A549 (cell line): ENCODE data around the gene PRSS22. TPM values are rescaled to one million over a fixed set of nuclear protein-coding genes. Genes with fewer than 3 reads are reported as not detected.

Source experiments
- ATAC-seq, 2 experiments: fragments of 200-7000 bp in 1 of 2; fragments of >200 bp in 1 of 2; cut with Nextera tagmentation in 1 of 2; cut with Tn5 transposase in 1 of 2; 3 replicates each; pipeline versions ENCODE4 v1.8.0 to v1.9.1; 2018 to 2020; ENCODE audit warnings: mild to moderate bottlenecking in 1 of 2, moderate library complexity in 1 of 2
- CTCF ChIA-PET: fragments of 300-600 bp; sonication (Branson Sonifier 250); formaldehyde crosslinking; extraction: SDS; loops from one replicate; lab custom pipeline; 2021; ENCODE audit warnings: antibody characterized with exemption, inconsistent platforms; lab: Yijun Ruan, JAX
- POLR2A ChIA-PET: fragments of 350-600 bp; formaldehyde crosslinking; extraction: SDS; loops from one replicate; lab custom pipeline; 2021; ENCODE audit warnings: antibody characterized with exemption, inconsistent platforms; lab: Yijun Ruan, JAX
- DNase-seq, 2 experiments: peaks; one replicate each; pipeline versions ENCODE4 v3.0.0 to v3.0.0-alpha.2; 2011 to 2016; ENCODE audit warnings: low read depth in 1 of 2, low spot score in 1 of 2
- FAIRE-seq: peaks from 2 replicates; lab custom pipeline; 2011; peaks lifted over from hg19 to GRCh38; lab: Jason Lieb, UNC
- H3K27ac ChIP-seq, 2 experiments: fragments of >200 bp; sonication (Bioruptor Twin); formaldehyde crosslinking; 3 replicates each; pipeline ENCODE4 v1.5.1; 2016 to 2017
- H3K4me1 ChIP-seq: fragments of >200 bp; sonication (Bioruptor Twin); formaldehyde crosslinking; 3 replicates; pipeline ENCODE4 v1.6.1; 2016
- H3K4me2 ChIP-seq: fragments of >200 bp; sonication (Bioruptor Twin); formaldehyde crosslinking; 3 replicates; pipeline ENCODE4 v1.6.1; 2016
- H3K4me3 ChIP-seq: fragments of >200 bp; sonication (Bioruptor Twin); formaldehyde crosslinking; 3 replicates; pipeline ENCODE4 v1.5.1; 2016
- H3K9me3 ChIP-seq: fragments of >200 bp; sonication (Bioruptor Twin); formaldehyde crosslinking; 3 replicates; pipeline ENCODE4 v1.6.1; 2016
- FOSL2 ChIP-seq, 2 experiments: fragments of 450-650 bp in 1 of 2; fragments of >200 bp in 1 of 2; sonication (Bioruptor Twin) in 1 of 2; formaldehyde crosslinking; IDR thresholded peaks; 2 replicates each; pipeline versions ENCODE4 v1.5.0 to v1.6.1; 2016 to 2020; ENCODE audit warnings: mild to moderate bottlenecking in 1 of 2, moderate library complexity in 1 of 2
- GATA3 ChIP-seq: IDR thresholded peaks from 2 replicates; pipeline ENCODE4 v1.6.1; 2012; ENCODE audit warnings: borderline replicate concordance
- HDAC2 ChIP-seq: fragments of 200-600 bp; sonication (generic); IDR thresholded peaks from 2 replicates; pipeline ENCODE4 v1.6.1; 2016
- HOXB13 ChIP-seq: fragments of 250-450 bp; sonication (Bioruptor Pico); IDR thresholded peaks from 2 replicates; pipeline ENCODE4 v1.5.0; 2020; ENCODE audit warnings: low read depth, mild to moderate bottlenecking, moderate library complexity
- MAX ChIP-seq: IDR thresholded peaks from 2 replicates; pipeline ENCODE4 v1.6.1; 2012
- SMC3 ChIP-seq: fragments of >200 bp; sonication (Bioruptor Twin); formaldehyde crosslinking; IDR thresholded peaks from 3 replicates; pipeline ENCODE4 v1.6.1; 2018; ENCODE audit warnings: inconsistent platforms
- WGBS: methylation state at CpG from one replicate; pipeline ENCODE4 v1.1.6; 2017; ENCODE audit errors: missing lambda C conversion rate; 5-methylcytosine and 5-hydroxymethylcytosine counted together
- polyA plus RNA-seq, 4 experiments: library from polyadenylated mRNA; depleted of rRNA in 3 of 4; stranded (reverse); fragments of >200 nt; fragmentation: RNase III in 1 of 4; extraction: RNeasy Plus Mini Kit Qiagen cat#74134 plus additional on column Dnase treatment in 1 of 4; gene quantifications; 2 replicates in 3 of 4; 3 replicates in 1 of 4; pipeline ENCODE4 v1.2.3, GENCODE V29; 2011 to 2017
- TF ChIP-seq, protein P1 (sequence below): fragments of 200-600 bp; sonication (generic); IDR thresholded peaks from 2 replicates; pipeline ENCODE4 v1.6.1; 2016; ENCODE audit warnings: antibody characterized with exemption, mild to moderate bottlenecking, moderate library complexity
- TF ChIP-seq, protein P2 (sequence below): fragments of 250-450 bp; sonication (Bioruptor Pico); IDR thresholded peaks from 2 replicates; pipeline ENCODE4 v1.5.0; 2020; ENCODE audit warnings: low read depth, mild to moderate bottlenecking, moderate library complexity

Gene PRSS22
- polyA plus RNA-seq, 2 of the 4 experiments (the other 2 are of a cell fraction), result 0.10 TPM; not detected in 1

- WGBS, result 66% methylated on average over 10 of the region's 10 CpGs
- CTCF ChIA-PET, result interaction anchor here (0.6 to 3.7 kb wide), 2 partner anchors 53 to 402 kb away, joined by 3 to 10 read pairs; no protein-coding TSS in a partner anchor
- Histone ChIP-seq H3K4me3 (no peak overlapping the region), H3K9me3 (no peaks in the 10 kb centered on the region), H3K4me2 (no peak overlapping the region), H3K4me1 (no peaks in the 10 kb centered on the region), H3K27ac (no peak overlapping the region)
- FAIRE-seq (no peak), ATAC-seq (no peak), DNase-seq (no peak)
- no peak for TF ChIP-seq SMC3
- TF ChIP-seq HDAC2, result no peak
- POLR2A ChIA-PET, result no interaction called here
Observed at GRCh38 chr16:2815299-2815771, 42.6 kb downstream of the PRSS22 start.

DNA sequence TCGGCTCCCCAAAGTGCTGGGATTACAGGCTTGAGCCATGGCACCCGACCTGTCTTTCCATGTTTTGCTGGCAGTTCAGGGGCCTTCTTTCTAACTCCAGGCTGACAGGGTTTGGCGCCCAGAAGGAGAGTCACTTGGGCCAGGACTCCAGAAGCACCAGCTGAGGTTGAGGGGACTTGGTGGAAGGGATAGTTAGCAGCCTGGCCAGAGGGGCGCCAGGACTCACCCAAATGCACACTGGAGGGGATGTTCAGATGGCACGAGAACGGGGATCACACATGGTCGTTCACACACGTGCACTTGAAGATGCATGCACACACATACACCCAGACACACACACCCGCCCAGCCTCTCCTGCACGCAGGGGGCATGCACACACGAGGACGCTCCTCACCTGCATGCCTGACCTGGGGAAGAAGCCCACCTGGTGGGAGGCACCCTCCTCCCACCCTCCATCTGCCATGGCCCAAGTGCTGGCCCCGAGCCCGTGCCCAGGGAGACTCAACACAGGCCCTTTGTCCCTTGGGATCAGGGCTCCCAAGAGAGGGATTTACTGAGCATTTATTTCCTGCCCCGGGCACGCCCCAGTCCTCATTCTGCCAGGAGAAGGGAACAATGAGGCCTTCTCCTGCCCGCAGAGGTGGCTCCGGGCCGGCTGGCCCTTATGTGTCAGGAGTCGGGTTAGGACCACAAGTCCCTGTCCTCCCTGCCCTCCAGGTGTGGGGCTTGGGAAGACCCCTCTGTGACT is 43.2 kb downstream of the PRSS22 start:
- Histone ChIP-seq H3K4me3 (no peak overlapping the region), H3K4me1 (no peaks in the 10 kb centered on the region), H3K4me2 (no peak overlapping the region), H3K27ac (no peak overlapping the region), H3K9me3 (no peaks in the 10 kb centered on the region)
- CTCF ChIA-PET, result interaction anchor here (0.7 to 3.7 kb wide), 4 partner anchors 9 to 54 kb away, joined by 3 to 10 read pairs (median 3); no protein-coding TSS in a partner anchor
- TF ChIP-seq, protein P1, sequence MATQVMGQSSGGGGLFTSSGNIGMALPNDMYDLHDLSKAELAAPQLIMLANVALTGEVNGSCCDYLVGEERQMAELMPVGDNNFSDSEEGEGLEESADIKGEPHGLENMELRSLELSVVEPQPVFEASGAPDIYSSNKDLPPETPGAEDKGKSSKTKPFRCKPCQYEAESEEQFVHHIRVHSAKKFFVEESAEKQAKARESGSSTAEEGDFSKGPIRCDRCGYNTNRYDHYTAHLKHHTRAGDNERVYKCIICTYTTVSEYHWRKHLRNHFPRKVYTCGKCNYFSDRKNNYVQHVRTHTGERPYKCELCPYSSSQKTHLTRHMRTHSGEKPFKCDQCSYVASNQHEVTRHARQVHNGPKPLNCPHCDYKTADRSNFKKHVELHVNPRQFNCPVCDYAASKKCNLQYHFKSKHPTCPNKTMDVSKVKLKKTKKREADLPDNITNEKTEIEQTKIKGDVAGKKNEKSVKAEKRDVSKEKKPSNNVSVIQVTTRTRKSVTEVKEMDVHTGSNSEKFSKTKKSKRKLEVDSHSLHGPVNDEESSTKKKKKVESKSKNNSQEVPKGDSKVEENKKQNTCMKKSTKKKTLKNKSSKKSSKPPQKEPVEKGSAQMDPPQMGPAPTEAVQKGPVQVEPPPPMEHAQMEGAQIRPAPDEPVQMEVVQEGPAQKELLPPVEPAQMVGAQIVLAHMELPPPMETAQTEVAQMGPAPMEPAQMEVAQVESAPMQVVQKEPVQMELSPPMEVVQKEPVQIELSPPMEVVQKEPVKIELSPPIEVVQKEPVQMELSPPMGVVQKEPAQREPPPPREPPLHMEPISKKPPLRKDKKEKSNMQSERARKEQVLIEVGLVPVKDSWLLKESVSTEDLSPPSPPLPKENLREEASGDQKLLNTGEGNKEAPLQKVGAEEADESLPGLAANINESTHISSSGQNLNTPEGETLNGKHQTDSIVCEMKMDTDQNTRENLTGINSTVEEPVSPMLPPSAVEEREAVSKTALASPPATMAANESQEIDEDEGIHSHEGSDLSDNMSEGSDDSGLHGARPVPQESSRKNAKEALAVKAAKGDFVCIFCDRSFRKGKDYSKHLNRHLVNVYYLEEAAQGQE, result no peak
- no peak for DNase-seq
- POLR2A ChIA-PET, result no interaction called here
- 70% methylated on average over 18 of the region's 20 CpGs for WGBS
- FAIRE-seq, result no peak
- ATAC-seq, result no peak

- POLR2A ChIA-PET, result no interaction called here
- TF ChIP-seq MAX, result no peak
- TF ChIP-seq GATA3, result no peak
- no peak for TF ChIP-seq FOSL2 (IDR thresholded peaks at IDR 0.05)
- TF ChIP-seq FOSL2 (CRISPR knock-in tag; IDR thresholded peaks at IDR 0.05), result no peak
- TF ChIP-seq, protein P1, result no peak
- no peak for TF ChIP-seq HOXB13
- TF ChIP-seq, protein P2, sequence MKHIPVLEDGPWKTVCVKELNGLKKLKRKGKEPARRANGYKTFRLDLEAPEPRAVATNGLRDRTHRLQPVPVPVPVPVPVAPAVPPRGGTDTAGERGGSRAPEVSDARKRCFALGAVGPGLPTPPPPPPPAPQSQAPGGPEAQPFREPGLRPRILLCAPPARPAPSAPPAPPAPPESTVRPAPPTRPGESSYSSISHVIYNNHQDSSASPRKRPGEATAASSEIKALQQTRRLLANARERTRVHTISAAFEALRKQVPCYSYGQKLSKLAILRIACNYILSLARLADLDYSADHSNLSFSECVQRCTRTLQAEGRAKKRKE (CRISPR knock-in tag), result no peak
- no peak for ATAC-seq
- FAIRE-seq, result no peak
- Histone ChIP-seq H3K27ac (no peak overlapping the region), H3K4me2 (no peak overlapping the region), H3K4me3 (no peak overlapping the region), H3K4me1 (no peaks in the 10 kb centered on the region), H3K9me3 (no peaks in the 10 kb centered on the region)
- no peak for DNase-seq
- WGBS, result 71% methylated on average over 6 of the region's 7 CpGs
- CTCF ChIA-PET, result interaction anchor here (0.6 to 3.7 kb wide), 5 partner anchors 9 to 391 kb away, joined by 3 to 23 read pairs (median 3); no protein-coding TSS in a partner anchor
Observed at GRCh38 chr16:2813771-2814221, 44.2 kb downstream of the PRSS22 start.
